ENCODE data around the gene LMCD1. TPM values are rescaled to one million over a fixed set of nuclear protein-coding genes. Genes with fewer than 3 reads are reported as not detected.

Gene LMCD1
- polyA plus RNA-seq, 3 donors, result 0.09 to 0.51 TPM; not detected in 1

DNA sequence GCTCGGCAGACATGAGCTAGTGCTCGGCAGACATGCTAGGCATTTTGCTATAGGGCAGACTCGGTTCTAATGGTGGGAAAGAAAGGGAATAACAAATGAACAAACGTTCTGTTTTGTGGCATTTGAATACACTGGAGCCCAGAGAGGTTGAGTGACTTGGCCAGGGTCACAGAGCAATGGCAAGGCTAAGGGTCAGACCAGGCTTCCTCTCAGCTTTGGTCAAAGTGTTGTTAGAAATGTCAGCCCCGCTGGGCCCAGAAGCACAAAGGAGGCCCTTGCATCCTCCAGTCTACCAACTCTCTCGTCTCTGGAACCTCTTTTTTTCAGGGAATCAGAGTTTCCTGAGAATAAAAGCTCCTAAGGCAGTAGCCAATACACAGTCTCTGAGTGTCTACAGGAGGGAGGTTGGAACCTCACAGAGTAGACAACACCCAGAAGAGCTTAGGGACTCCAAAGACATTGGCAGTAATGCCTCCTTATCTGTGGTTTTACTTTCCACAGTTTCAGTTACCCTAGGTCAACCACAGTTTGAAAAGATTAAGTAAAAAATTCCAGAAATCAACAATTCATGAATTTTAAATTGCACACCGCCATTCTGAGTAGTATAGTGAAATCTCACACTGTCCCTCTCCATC lies 95.7 kb downstream of the LMCD1 start:
- Mint-ChIP-seq H3K36me3 (no peaks in the 10 kb centered on the region), H3K9me3 (peaks cover 0 to 2% (median 0%) of the 10 kb centered on the region in 7 donors), H3K4me1 (no peaks in the 10 kb centered on the region), H3K4me3 (no peak overlapping the region), H3K27ac (no peak overlapping the region), H3K27me3 (ENCODE audit: low read depth in 3 of 3) (peaks cover 0 to 3% (median 3%) of the 10 kb centered on the region in 3 donors)
- Histone ChIP-seq H3K36me3 (replicated peaks in 1 of 2; ENCODE audit: control insufficient read depth in 1 of 2, insufficient read depth in 2 of 2, low read length in 2 of 2) (no peaks in the 10 kb centered on the region), H3K4me3 (replicated peaks in 1 of 3; ENCODE audit: low read depth in 2 of 3, low read length in 3 of 3) (no peak overlapping the region), H3K9me3 (replicated peaks in 1 of 2; ENCODE audit: control insufficient read depth in 1 of 2, insufficient read depth in 1 of 2, low read length in 2 of 2) (no peaks in the 10 kb centered on the region), H3K27me3 (ENCODE audit: control insufficient read depth in 2 of 2, insufficient read depth in 2 of 2, low read length in 2 of 2) (no peaks in the 10 kb centered on the region), H3K9ac (ENCODE audit: insufficient read depth, low read length, poor library complexity, severe bottlenecking) (no peak overlapping the region), H3K79me2 (ENCODE audit: insufficient read depth, low read length) (no peaks in the 10 kb centered on the region), H2AFZ (ENCODE audit: insufficient read depth, low read depth, low read length, poor library complexity, severe bottlenecking) (no peak overlapping the region), H3K4me2 (replicated peaks; ENCODE audit: extremely low read depth, low read length, poor library complexity, severe bottlenecking) (no peak overlapping the region), H3K27ac (ENCODE audit: low read depth in 1 of 2, low read length in 2 of 2) (no peak overlapping the region), H4K20me1 (ENCODE audit: insufficient read depth, low read length) (no peaks in the 10 kb centered on the region), H3K4me1 (ENCODE audit: control insufficient read depth in 1 of 2, insufficient read depth in 2 of 2, low read length in 2 of 2) (no peaks in the 10 kb centered on the region)
- 85% methylated on average over 4 of the region's 7 CpGs for WGBS (ENCODE audit: insufficient coverage)
- intact Hi-C loops (cut with micrococcal nuclease), result no loop called here
- TF ChIP-seq CTCF (IDR thresholded peaks at IDR 0.05), result no peak
- no peak for DNase-seq

DNA sequence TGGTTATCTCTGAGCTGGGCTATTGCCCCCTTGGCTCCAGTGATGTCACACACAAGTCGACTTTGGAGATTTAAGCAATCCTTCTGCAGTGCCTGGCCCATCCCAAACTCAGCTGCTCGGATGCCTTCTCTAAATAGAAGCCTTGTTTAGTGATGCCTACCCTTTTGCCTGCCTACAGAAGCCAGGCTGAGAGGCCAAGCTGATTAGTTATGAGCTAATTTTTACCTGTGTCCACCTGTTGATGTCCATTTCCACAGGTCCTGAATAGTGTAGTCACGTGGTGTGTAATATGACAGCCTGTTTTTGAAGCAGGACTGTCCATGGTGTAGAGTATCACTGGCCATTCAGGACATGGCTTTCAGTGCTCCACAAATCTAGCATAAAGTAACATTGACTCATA lies 97.5 kb downstream of the LMCD1 start:
- no peaks in the 10 kb centered on the region for H3K36me3 Mint-ChIP-seq
- intact Hi-C loops (cut with micrococcal nuclease), result no loop called here
- H3K4me3 ChIP-seq (replicated peaks in 1 of 3; ENCODE audit: low read depth in 2 of 3, low read length in 3 of 3), result no peak overlapping the region
- WGBS (ENCODE audit: insufficient coverage), result 67% methylated on average over 2 of the region's 3 CpGs
- no peaks in the 10 kb centered on the region for H4K20me1 ChIP-seq (ENCODE audit: insufficient read depth, low read length)
- no peak overlapping the region for H3K9ac ChIP-seq (ENCODE audit: insufficient read depth, low read length, poor library complexity, severe bottlenecking)
- peaks cover 0 to 2% (median 0%) of the 10 kb centered on the region in 7 donors for H3K9me3 Mint-ChIP-seq
- H3K4me1 ChIP-seq (ENCODE audit: control insufficient read depth in 1 of 2, insufficient read depth in 2 of 2, low read length in 2 of 2), result no peaks in the 10 kb centered on the region
- H3K27me3 ChIP-seq (ENCODE audit: control insufficient read depth in 2 of 2, insufficient read depth in 2 of 2, low read length in 2 of 2), result no peaks in the 10 kb centered on the region
- no peak overlapping the region for H2AFZ ChIP-seq (ENCODE audit: insufficient read depth, low read depth, low read length, poor library complexity, severe bottlenecking)
- no peak overlapping the region for H3K27ac ChIP-seq (ENCODE audit: low read depth in 1 of 2, low read length in 2 of 2)
- H3K27ac Mint-ChIP-seq, result no peak overlapping the region
- H3K27me3 Mint-ChIP-seq (ENCODE audit: low read depth in 3 of 3), result peaks cover 0 to 3% (median 3%) of the 10 kb centered on the region in 3 donors
- H3K36me3 ChIP-seq (replicated peaks in 1 of 2; ENCODE audit: control insufficient read depth in 1 of 2, insufficient read depth in 2 of 2, low read length in 2 of 2), result no peaks in the 10 kb centered on the region
- no peak for DNase-seq
- H3K4me3 Mint-ChIP-seq, result no peak overlapping the region
- H3K79me2 ChIP-seq (ENCODE audit: insufficient read depth, low read length), result no peaks in the 10 kb centered on the region
- H3K9me3 ChIP-seq (replicated peaks in 1 of 2; ENCODE audit: control insufficient read depth in 1 of 2, insufficient read depth in 1 of 2, low read length in 2 of 2), result no peaks in the 10 kb centered on the region
- no peaks in the 10 kb centered on the region for H3K4me1 Mint-ChIP-seq
- no peak for TF ChIP-seq CTCF (IDR thresholded peaks at IDR 0.05)
- H3K4me2 ChIP-seq (replicated peaks; ENCODE audit: extremely low read depth, low read length, poor library complexity, severe bottlenecking), result no peak overlapping the region

Measured in CD14-positive monocyte (primary cell).